Right renal cortex interstitium (tissue), 3 donors: ENCODE measurements around the gene TXN2. TPM values are rescaled to one million over a fixed set of nuclear protein-coding genes. Genes with fewer than 3 reads are reported as not detected.
"Not testable (repeated sequence)": the region's sequence is repeated elsewhere in the genome, so short reads cannot be mapped to it uniquely, and the experiment has no call there.

Experiments used
- DNase-seq, 3 donors: peaks; one replicate each; pipeline ENCODE4 v3.0.0-alpha.2; 2013; ENCODE audit warnings: low read depth in 3 of 3, low spot score in 2 of 3
- polyA plus RNA-seq, 3 donors: library from polyadenylated mRNA; unstranded; fragments of 120-200 nt; gene quantifications; one replicate each; pipeline ENCODE4 v1.2.1, GENCODE V29; 2013; ENCODE audit not compliant: insufficient read length in 3 of 3

The TXN2 gene
- polyA plus RNA-seq, 3 donors = 133 to 142 (median 138) TPM

GRCh38 chr22:36433318-36434231, 47.9 kb downstream of the TXN2 start:
- no peak for DNase-seq

DNA sequence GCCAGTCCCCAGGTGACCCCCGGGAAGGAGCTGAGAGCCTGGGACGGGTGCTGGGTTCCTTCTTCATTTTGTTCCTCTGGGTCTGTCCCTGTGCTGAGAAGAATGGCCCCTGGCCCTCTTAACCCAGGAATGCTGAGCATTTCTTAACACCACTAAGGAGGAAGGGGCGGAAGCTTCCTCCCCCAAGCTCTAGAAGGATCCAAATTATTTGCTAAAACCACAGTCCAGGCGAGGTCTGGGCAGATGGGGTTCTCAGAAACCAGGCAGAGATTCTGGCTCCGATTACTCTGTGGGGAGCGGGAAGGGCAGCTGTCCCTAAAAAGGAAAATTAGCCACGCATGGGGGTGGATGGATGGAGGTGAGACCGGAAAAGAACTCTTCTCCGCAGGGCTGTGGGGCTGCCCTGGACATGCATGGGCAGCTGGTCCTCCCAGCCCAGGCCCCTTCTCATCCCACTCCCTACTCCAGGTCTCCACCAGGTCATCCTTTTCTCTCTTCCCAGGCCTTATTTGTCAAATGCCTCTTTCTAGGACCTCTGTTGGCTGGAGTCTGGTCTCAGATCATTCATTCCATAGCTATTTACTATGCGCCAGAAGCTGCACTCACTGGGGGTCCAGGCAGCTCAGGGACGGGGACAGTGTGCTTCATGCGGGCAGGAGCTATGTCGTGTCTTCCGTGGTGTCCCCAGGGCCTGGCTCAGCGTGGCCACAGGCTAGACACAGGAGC, 48.7 kb downstream of the TXN2 start:
- DNase-seq = no peak

DNA sequence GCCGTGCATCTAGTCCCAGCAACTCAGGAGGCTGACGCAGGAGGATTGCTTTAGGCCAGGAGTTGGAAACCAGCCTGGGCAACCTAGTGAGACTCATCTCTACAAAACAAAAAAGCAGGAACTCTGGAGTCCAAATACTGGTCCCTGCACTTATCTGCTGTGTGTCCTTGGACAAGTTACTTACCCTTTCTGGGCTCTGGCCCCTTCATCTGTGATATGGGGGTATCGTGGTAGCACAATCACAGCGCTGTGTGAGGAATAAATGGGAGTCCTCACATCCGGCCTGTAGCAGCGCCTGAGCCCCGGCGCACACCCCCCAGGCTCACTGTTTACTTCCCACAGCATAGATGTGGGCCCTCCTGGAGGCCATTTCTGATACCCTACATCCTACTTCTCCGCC, 49.5 kb downstream of the TXN2 start:
- DNase-seq = no peak

DNA sequence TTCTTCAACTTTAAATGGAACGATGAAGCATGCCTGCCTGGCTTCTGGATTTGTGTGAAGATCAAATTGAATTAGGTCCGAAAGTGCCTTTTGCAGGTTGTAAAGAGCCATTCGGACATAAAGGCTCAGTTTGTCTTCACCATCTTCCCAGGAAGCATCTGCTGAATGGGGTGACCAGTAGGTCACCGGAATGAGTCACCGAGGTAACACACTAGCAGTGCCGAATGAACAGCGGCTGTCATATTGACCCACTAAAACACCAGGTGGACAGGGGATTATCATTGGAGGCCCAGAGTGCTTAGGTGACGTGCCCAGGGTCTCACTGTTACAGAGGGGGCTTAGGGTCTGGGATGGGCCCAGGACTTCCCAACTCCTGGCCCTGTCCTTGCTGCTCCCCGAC, 50.6 kb downstream of the TXN2 start:
- no peak for DNase-seq

DNA sequence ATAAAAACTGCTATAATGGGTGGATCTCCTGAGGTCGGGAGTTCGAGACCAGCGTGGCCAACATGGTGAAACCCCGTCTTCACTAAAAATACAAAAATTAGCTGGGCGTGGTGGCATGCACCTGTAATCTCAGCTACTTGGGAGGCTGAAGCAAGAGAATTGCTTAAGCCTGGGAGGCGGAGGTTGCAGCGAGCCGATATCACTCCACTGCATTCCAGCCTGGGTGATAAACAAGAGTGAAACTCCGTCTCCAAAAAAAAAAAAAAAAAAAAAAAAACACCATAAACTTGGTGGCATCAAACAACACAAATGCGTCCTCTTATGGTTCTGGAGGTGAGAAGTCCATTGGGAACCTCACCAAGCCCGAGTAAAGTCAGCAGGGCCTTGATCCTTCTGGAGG, 53.5 kb downstream of the TXN2 start:
- not testable (repeated sequence) for DNase-seq

GRCh38 chr22:36425977-36426523, 55.4 kb downstream of the TXN2 start:
- DNase-seq = peak in 2 of 3 donors; percentile 67 to 68

GRCh38 chr22:36424901-36425579, 56.4 kb downstream of the TXN2 start:
- DNase-seq = no peak

- not testable (repeated sequence) for DNase-seq
Observed at GRCh38 chr22:36424466-36424865, 57.0 kb downstream of the TXN2 start.

DNA sequence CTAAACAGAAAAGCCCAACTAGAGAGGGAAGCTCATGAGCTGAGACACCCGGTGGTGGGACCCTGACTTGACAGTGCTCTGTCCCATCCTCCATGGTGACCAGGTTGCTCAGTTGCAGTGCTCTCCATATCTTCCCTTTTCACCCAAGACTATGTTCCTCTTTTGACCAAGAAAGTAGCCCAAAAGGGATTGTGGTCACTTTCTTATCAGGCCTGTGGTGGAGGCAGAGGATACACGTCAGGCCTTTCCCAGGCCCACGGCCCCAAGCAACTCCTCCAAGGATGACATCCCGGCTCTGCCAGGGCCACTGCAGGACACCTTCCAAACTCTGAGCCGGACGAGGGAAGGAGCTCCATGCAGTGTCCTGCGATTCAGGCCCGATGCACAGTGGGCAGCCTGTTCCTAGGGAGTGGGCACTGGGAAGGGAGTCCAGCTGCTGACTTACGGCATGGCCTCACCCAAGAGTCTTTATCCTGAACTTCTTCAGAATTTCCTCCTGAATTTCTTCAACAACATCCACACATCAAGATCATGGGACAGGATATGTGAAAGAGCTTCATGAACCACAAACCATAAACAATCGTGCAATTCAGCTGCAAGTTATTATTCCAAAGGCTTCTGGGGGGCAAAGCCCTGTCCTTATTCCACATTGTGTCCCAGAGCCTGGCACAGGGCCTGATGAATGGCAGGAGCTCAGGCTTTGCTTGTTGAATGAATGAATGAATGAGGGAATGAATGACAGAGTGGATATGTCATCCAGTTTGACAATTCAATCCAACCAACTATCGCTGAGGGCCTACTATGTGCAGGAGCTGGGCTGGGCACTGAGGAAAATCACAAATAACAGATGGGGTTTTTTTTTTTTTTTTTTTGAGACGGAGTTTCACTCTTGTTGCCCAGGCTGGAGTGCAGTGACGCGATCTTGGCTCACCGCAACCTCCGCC, 57.7 kb downstream of the TXN2 start:
- DNase-seq = no peak

GRCh38 chr22:36422287-36423014, 59.0 kb downstream of the TXN2 start:
- DNase-seq = no peak

DNA sequence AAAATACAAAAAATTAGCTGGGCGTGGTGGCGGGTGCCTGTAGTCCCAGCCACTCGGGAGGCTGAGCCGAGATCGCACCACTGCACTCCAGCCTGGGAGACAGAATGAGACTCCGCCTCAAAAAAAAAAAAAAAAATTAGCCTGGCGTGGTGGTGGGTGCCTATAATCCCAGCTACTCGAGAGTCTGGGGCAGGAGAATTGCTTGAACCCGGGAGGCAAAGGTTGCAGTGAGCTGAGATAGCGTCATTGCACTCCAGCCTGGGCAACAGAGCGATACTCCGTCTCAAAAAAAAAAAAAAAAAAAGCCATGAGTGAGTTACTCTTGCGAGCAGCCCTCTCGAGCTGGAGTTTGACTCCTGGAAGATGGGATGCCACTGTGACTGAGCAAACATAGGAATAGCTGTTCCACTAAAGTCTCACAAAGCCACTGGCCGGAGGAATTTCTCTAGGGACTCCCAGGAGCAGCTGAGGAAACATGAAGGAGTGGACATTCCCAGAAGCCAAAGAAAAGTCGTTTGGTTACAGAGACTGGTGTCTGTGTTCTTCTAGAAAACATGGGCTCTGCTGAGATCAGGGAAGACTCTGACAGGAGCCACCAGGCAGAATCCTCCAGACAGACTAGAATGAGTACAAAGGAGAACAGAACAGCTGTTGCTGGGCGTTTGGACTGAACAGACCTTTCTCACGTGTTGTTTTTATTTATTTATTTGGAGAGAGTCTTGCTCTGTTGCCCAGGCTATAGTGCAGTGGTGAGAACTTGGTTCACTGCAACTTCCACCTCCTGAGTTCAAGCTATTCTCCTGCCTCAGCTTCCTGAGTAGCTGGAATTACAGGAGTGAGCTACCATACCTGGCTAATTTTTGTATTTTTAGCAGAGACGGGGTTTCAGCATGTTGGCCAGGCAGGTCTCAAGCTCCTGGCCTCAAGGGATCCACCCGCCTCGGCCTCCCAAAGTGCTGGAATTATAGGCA, 61.2 kb downstream of the TXN2 start:
- no peak for DNase-seq

GRCh38 chr22:36419177-36419911, 62.1 kb downstream of the TXN2 start:
- DNase-seq = peak in 1 of 3 donors; percentile 54

DNA sequence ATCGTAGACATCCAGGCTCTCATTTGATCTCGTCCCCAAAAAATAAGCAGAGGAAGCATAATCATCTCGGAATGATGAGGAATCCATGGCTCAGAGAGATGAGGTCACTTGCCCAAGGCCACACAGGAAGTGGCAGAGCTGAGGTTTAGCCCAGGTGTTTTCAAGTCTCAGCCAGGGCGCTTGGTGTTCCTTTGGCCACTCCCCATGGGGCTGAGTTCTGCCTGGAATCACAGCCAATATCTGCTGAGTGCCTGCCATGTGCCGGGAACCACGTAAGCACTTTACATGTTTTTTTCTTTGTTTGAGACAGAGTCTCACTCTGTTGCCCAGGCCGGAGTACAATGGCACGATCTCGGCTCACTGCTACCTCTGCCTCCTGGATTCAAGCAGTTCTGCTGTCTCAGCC, 64.2 kb downstream of the TXN2 start:
- DNase-seq = no peak
